ENCODE data around the gene PRELP.

The PRELP gene

GRCh38 chr1:203479646-203480045 lies 4.0 kb downstream of the PRELP start:
- DNase-seq = no peak

GRCh38 chr1:203480084-203480483 lies 4.5 kb downstream of the PRELP start:
- DNase-seq = no peak

GRCh38 chr1:203480525-203481084 lies 5.0 kb downstream of the PRELP start:
- peak; percentile 9 to 39 for DNase-seq

GRCh38 chr1:203481196-203481595 lies 5.6 kb downstream of the PRELP start:
- DNase-seq = no peak

- DNase-seq = no peak
Observed at GRCh38 chr1:203486618-203487370, 11.2 kb downstream of the PRELP start.

- no peak for DNase-seq
Observed at GRCh38 chr1:203488539-203488938, 12.9 kb downstream of the PRELP start.

- DNase-seq = no peak
Observed at GRCh38 chr1:203490607-203491006, 15.0 kb downstream of the PRELP start.

- DNase-seq = no peak
Observed at GRCh38 chr1:203491664-203492063, 16.1 kb downstream of the PRELP start.

- DNase-seq = no peak
Observed at GRCh38 chr1:203492082-203492747, 16.6 kb downstream of the PRELP start.

- no peak for DNase-seq
Observed at GRCh38 chr1:203492748-203493130, 17.1 kb downstream of the PRELP start.

GRCh38 chr1:203493901-203494300 lies 18.3 kb downstream of the PRELP start, which contains the start of gene OPTC:
TSS of gene OPTC (plus strand) at chr1:203494153. CDS start at chr1:203496006, 1,853 bp downstream.
- DNase-seq = no peak

GRCh38 chr1:203495845-203496244 lies 20.2 kb downstream of the PRELP start:
- no peak for DNase-seq

- DNase-seq = no peak
Observed at GRCh38 chr1:203497269-203497777, 21.7 kb downstream of the PRELP start.

GRCh38 chr1:203499643-203500278 lies 24.2 kb downstream of the PRELP start:
- no peak for DNase-seq

- no peak for DNase-seq
Observed at GRCh38 chr1:203500279-203500678, 24.7 kb downstream of the PRELP start.

- DNase-seq = no peak
Observed at GRCh38 chr1:203503836-203504235, 28.2 kb downstream of the PRELP start.

- DNase-seq = peak; percentile 81 to 84
Observed at GRCh38 chr1:203504400-203505250, 29.0 kb downstream of the PRELP start.

- DNase-seq = no peak
Observed at GRCh38 chr1:203505526-203506204, 30.1 kb downstream of the PRELP start.

GRCh38 chr1:203506858-203507626 lies 31.4 kb downstream of the PRELP start:
- DNase-seq = no peak

- DNase-seq = no peak
Observed at GRCh38 chr1:203507759-203508158, 32.2 kb downstream of the PRELP start.

Measured in activated CD4-positive, alpha-beta T cell treated with anti-CD3 and anti-CD28 coated beads, Interleukin-2, amount 50 U/mL, for 48 hours (primary cell).